ENCODE measurements around the gene WNT3A.

GRCh38 chr1:228077565-228078330 lies 71.0 kb downstream of the WNT3A start:
- TF ChIP-seq CTCF (conservative IDR thresholded peaks at IDR 0.05; ENCODE audit: low read depth, low read length) (no peak), EZH2 (IDR thresholded peaks at IDR 0.05; ENCODE audit: borderline replicate concordance, low read depth, low read length, poor library complexity, severe bottlenecking) (no peak)
